ENCODE data around the gene SNX5. TPM values are rescaled to one million over a fixed set of nuclear protein-coding genes. Genes with fewer than 3 reads are reported as not detected.

The SNX5 gene
- total and polyA plus RNA-seq, 2 donors (not counting 1 experiment from before 2014, with no cell fraction given), result 97.8 to 128 TPM

DNA sequence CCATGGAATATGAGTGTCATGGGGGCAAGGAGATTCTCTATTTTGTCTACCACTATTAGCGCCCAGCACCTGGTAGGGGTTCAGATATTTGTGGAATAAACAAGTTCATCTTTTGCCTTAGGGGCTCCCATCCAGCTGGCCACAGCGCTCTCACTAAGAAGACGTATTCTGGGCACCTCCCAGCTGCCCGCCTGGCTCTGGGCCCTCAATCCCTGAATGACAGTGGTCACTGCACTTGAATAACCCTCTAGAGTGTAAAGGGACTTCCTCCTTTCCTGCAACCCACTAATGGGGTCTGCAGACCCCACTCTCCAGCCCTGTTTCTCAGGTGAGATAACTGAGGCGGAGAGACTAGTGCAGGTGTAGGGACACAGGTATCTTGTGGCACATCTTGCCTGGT lies 36.2 kb downstream of the SNX5 start:
- WGBS (ENCODE audit: insufficient coverage), result 83% methylated on average over 3 of the region's 5 CpGs
- no peaks in the 10 kb centered on the region for H3K79me2 ChIP-seq (ENCODE audit: control insufficient read depth, insufficient read depth, low read length)

DNA sequence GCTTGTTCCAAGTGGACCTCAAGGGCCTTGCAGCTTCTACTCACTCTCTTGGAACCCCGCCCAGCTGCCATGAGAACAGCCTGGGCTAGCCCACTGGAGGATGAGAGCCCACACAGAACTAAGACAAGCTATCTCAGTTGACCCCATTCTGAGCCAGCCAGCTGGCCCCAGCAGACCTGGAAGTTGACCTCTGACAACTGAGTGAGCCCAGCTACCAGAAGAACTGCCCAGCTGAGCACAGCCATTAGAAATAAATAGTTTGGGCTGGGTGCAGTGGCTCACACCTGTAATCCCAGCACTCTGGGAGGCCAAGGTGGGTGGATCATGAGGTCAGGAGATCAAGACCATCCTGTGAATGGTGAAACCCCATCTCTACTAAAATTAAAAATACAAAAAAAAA lies 37.1 kb downstream of the SNX5 start:
- H3K4me3 Mint-ChIP-seq, result no peak overlapping the region
- Histone ChIP-seq H3K9ac (ENCODE audit: low read length) (no peak overlapping the region), H3K36me3 (replicated peaks in 1 of 2; ENCODE audit: control extremely low read depth in 1 of 2, control insufficient read depth in 1 of 2, extremely low read depth in 1 of 2, insufficient read depth in 2 of 2, low read length in 1 of 2) (no peaks in the 10 kb centered on the region), H3K4me2 (replicated peaks; ENCODE audit: low read depth, low read length, poor library complexity, severe bottlenecking) (no peak overlapping the region), H3K27me3 (replicated peaks in 1 of 4; ENCODE audit: control extremely low read depth in 1 of 4, control insufficient read depth in 3 of 4, insufficient read depth in 4 of 4, low read length in 3 of 4) (peaks cover 0 to 14% (median 5%) of the 10 kb centered on the region in 4 experiments), H3K27ac (ENCODE audit: low read length in 2 of 2) (no peak overlapping the region), H3K79me2 (ENCODE audit: control insufficient read depth, insufficient read depth, low read length) (no peaks in the 10 kb centered on the region), H3K4me1 (ENCODE audit: control insufficient read depth in 2 of 2, insufficient read depth in 2 of 2, low read length in 2 of 2) (peaks cover 4 to 8% of the 10 kb centered on the region in 2 donors), H4K20me1 (ENCODE audit: control insufficient read depth, insufficient read depth, low read length, poor library complexity, severe bottlenecking) (no peaks in the 10 kb centered on the region), H2AFZ (ENCODE audit: insufficient read depth, low read depth, low read length, poor library complexity, severe bottlenecking) (no peak overlapping the region), H3K9me3 (ENCODE audit: control extremely low read depth in 1 of 3, control insufficient read depth in 2 of 3, insufficient read depth in 1 of 3, low read length in 2 of 3) (peaks cover 0 to 5% (median 0%) of the 10 kb centered on the region in 3 donors), H3K4me3 (ENCODE audit: control extremely low read depth in 1 of 5, extremely low read depth in 1 of 5, insufficient read depth in 1 of 5, low read depth in 2 of 5, low read length in 4 of 5) (no peak overlapping the region)
- H3K4me1 Mint-ChIP-seq, result peaks cover 6% of the 10 kb centered on the region
- intact Hi-C loops (cut with micrococcal nuclease), result no loop called here
- H3K27me3 Mint-ChIP-seq, result peaks cover 22% of the 10 kb centered on the region
- H3K9me3 Mint-ChIP-seq (ENCODE audit: insufficient read depth), result no peaks in the 10 kb centered on the region
- 88% methylated on average over 1 of the region's 1 CpG for WGBS (ENCODE audit: insufficient coverage)
- ChIA-PET POLR2A (no interaction called here), CTCF (interaction anchor here (1.8 kb wide), 1 partner anchor 249 kb away, joined by 5 read pairs; the partner anchor contains the start of gene RRBP1)
- no peak overlapping the region for H3K27ac Mint-ChIP-seq
- ATAC-seq (ENCODE audit: low read depth) (no peak), DNase-seq (no peak)
- TF ChIP-seq CTCF (IDR thresholded peaks at IDR 0.05) (no peak), EZH2 (IDR thresholded peaks at IDR 0.05; ENCODE audit: borderline replicate concordance, insufficient read depth, low read depth, low read length, poor library complexity, severe bottlenecking) (no peak)

More for the DNA sequence above, 36.2 kb downstream of the SNX5 start:
- H3K4me1 ChIP-seq (ENCODE audit: control insufficient read depth in 2 of 2, insufficient read depth in 2 of 2, low read length in 2 of 2), result peaks cover 4 to 8% of the 10 kb centered on the region in 2 donors
- Mint-ChIP-seq H3K4me1 (peaks cover 6% of the 10 kb centered on the region), H3K4me3 (no peak overlapping the region), H3K27me3 (peaks cover 15% of the 10 kb centered on the region), H3K9me3 (ENCODE audit: insufficient read depth) (no peaks in the 10 kb centered on the region), H3K27ac (no peak overlapping the region)
- peaks cover 0 to 14% (median 5%) of the 10 kb centered on the region in 4 experiments for H3K27me3 ChIP-seq (replicated peaks in 1 of 4; ENCODE audit: control extremely low read depth in 1 of 4, control insufficient read depth in 3 of 4, insufficient read depth in 4 of 4, low read length in 3 of 4)
- TF ChIP-seq EZH2 (IDR thresholded peaks at IDR 0.05; ENCODE audit: borderline replicate concordance, insufficient read depth, low read depth, low read length, poor library complexity, severe bottlenecking) (no peak), CTCF (IDR thresholded peaks at IDR 0.05) (no peak)
- H4K20me1 ChIP-seq (ENCODE audit: control insufficient read depth, insufficient read depth, low read length, poor library complexity, severe bottlenecking), result no peaks in the 10 kb centered on the region
- peaks cover 0 to 5% (median 0%) of the 10 kb centered on the region in 3 donors for H3K9me3 ChIP-seq (ENCODE audit: control extremely low read depth in 1 of 3, control insufficient read depth in 2 of 3, insufficient read depth in 1 of 3, low read length in 2 of 3)
- H3K4me3 ChIP-seq (ENCODE audit: control extremely low read depth in 1 of 5, extremely low read depth in 1 of 5, insufficient read depth in 1 of 5, low read depth in 2 of 5, low read length in 4 of 5), result no peak overlapping the region
- H3K27ac ChIP-seq (ENCODE audit: low read length in 2 of 2), result no peak overlapping the region
- no peak overlapping the region for H3K9ac ChIP-seq (ENCODE audit: low read length)
- intact Hi-C loops (cut with micrococcal nuclease), result no loop called here
- DNase-seq, result no peak
- H2AFZ ChIP-seq (ENCODE audit: insufficient read depth, low read depth, low read length, poor library complexity, severe bottlenecking), result no peak overlapping the region
- POLR2A ChIA-PET, result no interaction called here
- CTCF ChIA-PET, result interaction anchor here (1.8 kb wide), 1 partner anchor 250 kb away, joined by 5 read pairs; the partner anchor contains the start of gene RRBP1
- no peaks in the 10 kb centered on the region for H3K36me3 ChIP-seq (replicated peaks in 1 of 2; ENCODE audit: control extremely low read depth in 1 of 2, control insufficient read depth in 1 of 2, extremely low read depth in 1 of 2, insufficient read depth in 2 of 2, low read length in 1 of 2)
- no peak overlapping the region for H3K4me2 ChIP-seq (replicated peaks; ENCODE audit: low read depth, low read length, poor library complexity, severe bottlenecking)
- ATAC-seq (ENCODE audit: low read depth), result no peak
